GM18526 (cell line): Measurements from ENCODE around the gene AGT.

Source experiments
- POLR2A ChIP-seq: IDR thresholded peaks from 3 replicates; pipeline ENCODE4 v1.6.1; 2011; ENCODE audit not compliant: insufficient read length; ENCODE audit errors: extremely low read depth

Gene AGT

GRCh38 chr1:230747890-230748800 is 34.2 kb upstream of the AGT start:
- no peak for TF ChIP-seq POLR2A

GRCh38 chr1:230747127-230747730 is 33.3 kb upstream of the AGT start, which contains the start of gene CAPN9:
CAPN9 (plus strand) TSS chr1:230747388; CDS start chr1:230747497, 109 bp downstream.
- no peak for TF ChIP-seq POLR2A

- no peak for TF ChIP-seq POLR2A
Measured at GRCh38 chr1:230746617-230747016, 32.7 kb upstream of the AGT start.

- no peak for TF ChIP-seq POLR2A
Measured at GRCh38 chr1:230745071-230745470, 31.1 kb upstream of the AGT start.

GRCh38 chr1:230744382-230744781 is 30.5 kb upstream of the AGT start:
- no peak for TF ChIP-seq POLR2A

GRCh38 chr1:230743899-230744298 is 30.0 kb upstream of the AGT start:
- no peak for TF ChIP-seq POLR2A

GRCh38 chr1:230739564-230740290 is 25.8 kb upstream of the AGT start:
- TF ChIP-seq POLR2A: no peak

- no peak for TF ChIP-seq POLR2A
Measured at GRCh38 chr1:230737622-230738262, 23.8 kb upstream of the AGT start.

GRCh38 chr1:230735447-230735846 is 21.5 kb upstream of the AGT start:
- TF ChIP-seq POLR2A: no peak

- TF ChIP-seq POLR2A: no peak
Measured at GRCh38 chr1:230730977-230731376, 17.1 kb upstream of the AGT start.

GRCh38 chr1:230728710-230729392 is 14.9 kb upstream of the AGT start:
- TF ChIP-seq POLR2A: no peak

- TF ChIP-seq POLR2A: no peak
Measured at GRCh38 chr1:230725256-230726012, 11.5 kb upstream of the AGT start.

GRCh38 chr1:230717251-230717650 is 3.3 kb upstream of the AGT start:
- TF ChIP-seq POLR2A: no peak

- TF ChIP-seq POLR2A: no peak
Measured at GRCh38 chr1:230715510-230715909, 1.6 kb upstream of the AGT start.
